Breast epithelium (tissue), 4 donors: ENCODE results near the gene BRD9. TPM values are rescaled to one million over a fixed set of nuclear protein-coding genes. Genes with fewer than 3 reads are reported as not detected.
"Not testable (repeated sequence)": the region's sequence is repeated elsewhere in the genome, so short reads cannot be mapped to it uniquely, and the experiment has no call there.

ENCODE experiments used
- DNase-seq, 2 donors: peaks; one replicate each; pipeline ENCODE4 v3.0.0-alpha.2; 2019; ENCODE audit warnings: low spot score in 2 of 2
- H3K27ac ChIP-seq, 2 donors: fragments of 200-600 bp; sonication (generic) in 1 of 2; one replicate each; pipeline ENCODE4 v1.5.1; 2016 to 2019; ENCODE audit warnings: mild to moderate bottlenecking in 1 of 2
- H3K27me3 ChIP-seq, 2 donors: fragments of 200-600 bp; sonication (generic) in 1 of 2; one replicate each; pipeline versions ENCODE4 v1.5.1 to v1.6.0; 2017 to 2019; ENCODE audit warnings: control low read depth in 1 of 2, mild to moderate bottlenecking in 1 of 2
- H3K36me3 ChIP-seq: fragments of 200-600 bp; one replicate; pipeline ENCODE4 v1.5.1; 2019
- H3K4me1 ChIP-seq, 2 donors: fragments of 200-600 bp; sonication (generic); one replicate each; pipeline ENCODE4 v1.5.1; 2016 to 2019; ENCODE audit warnings: control low read depth in 1 of 2
- H3K4me3 ChIP-seq, 3 donors: fragments of 200-600 bp; sonication (generic); 1 replicate in 2 of 3; 2 replicates in 1 of 3; pipeline ENCODE4 v1.5.1; 2016 to 2019; ENCODE audit warnings: mild to moderate bottlenecking in 3 of 3, moderate library complexity in 2 of 3
- H3K9me3 ChIP-seq, 2 donors: fragments of 200-600 bp; sonication (generic) in 1 of 2; one replicate each; pipeline ENCODE4 v1.5.1; 2016 to 2019; ENCODE audit warnings: control low read depth in 1 of 2
- intact Hi-C: fragments of 100-400 bp; cut with DNase I; formaldehyde crosslinking; loops from one replicate; pipeline ENCODE4 v1.15.1; 2023; ENCODE audit warnings: low total_unique reads
- total RNA-seq, 3 donors: library from RNA; depleted of rRNA; stranded (reverse); fragments of >200 nt; gene quantifications; one replicate each; pipeline ENCODE4 v1.1.0, GENCODE V29; 2016

Gene BRD9
- total RNA-seq, 3 donors from 2014 or later = 33.3 to 44.6 (median 36.1) TPM

GRCh38 chr5:841531-842401 is 50.8 kb downstream of the BRD9 start:
- peak in 1 of 2 donors; percentile 46 for DNase-seq
- H3K27me3 ChIP-seq, H3K4me1 ChIP-seq, H3K36me3 ChIP-seq, H3K27ac ChIP-seq, H3K4me3 ChIP-seq, H3K9me3 ChIP-seq: not testable (repeated sequence)
- intact Hi-C loops = loop anchor here (5.0 kb wide), 1 partner anchor 84 kb away; no protein-coding TSS in a partner anchor

GRCh38 chr5:840974-841435 is 51.6 kb downstream of the BRD9 start:
- intact Hi-C loops = loop anchor here (5.0 kb wide), 1 partner anchor 84 kb away; no protein-coding TSS in a partner anchor
- DNase-seq, H3K4me1 ChIP-seq, H3K27me3 ChIP-seq, H3K4me3 ChIP-seq, H3K36me3 ChIP-seq, H3K9me3 ChIP-seq, H3K27ac ChIP-seq: not testable (repeated sequence)

- DNase-seq = peak in 1 of 2 donors; percentile 48
- H3K27me3 ChIP-seq, H3K4me1 ChIP-seq, H3K9me3 ChIP-seq, H3K4me3 ChIP-seq, H3K27ac ChIP-seq, H3K36me3 ChIP-seq: not testable (repeated sequence)
- intact Hi-C loops = loop anchor here (5.0 kb wide), 1 partner anchor 83 kb away; no protein-coding TSS in a partner anchor
Observed at GRCh38 chr5:840118-840973, 52.3 kb downstream of the BRD9 start.

GRCh38 chr5:838431-838851 is 54.2 kb downstream of the BRD9 start:
- H3K4me3 ChIP-seq, H3K4me1 ChIP-seq, H3K9me3 ChIP-seq, H3K27ac ChIP-seq, H3K27me3 ChIP-seq, intact Hi-C loops, H3K36me3 ChIP-seq, DNase-seq: not testable (repeated sequence)

GRCh38 chr5:837621-838121 is 54.9 kb downstream of the BRD9 start:
- H3K27me3 ChIP-seq, H3K4me3 ChIP-seq, H3K27ac ChIP-seq, H3K4me1 ChIP-seq, H3K36me3 ChIP-seq, intact Hi-C loops, H3K9me3 ChIP-seq, DNase-seq: not testable (repeated sequence)

- H3K9me3 ChIP-seq, H3K27ac ChIP-seq, H3K27me3 ChIP-seq, H3K36me3 ChIP-seq, H3K4me1 ChIP-seq, intact Hi-C loops, DNase-seq, H3K4me3 ChIP-seq: not testable (repeated sequence)
Observed at GRCh38 chr5:835933-836612, 56.5 kb downstream of the BRD9 start.

GRCh38 chr5:834013-834412 is 58.6 kb downstream of the BRD9 start:
- H3K9me3 ChIP-seq, H3K27ac ChIP-seq, H3K36me3 ChIP-seq, intact Hi-C loops, H3K4me3 ChIP-seq, DNase-seq, H3K4me1 ChIP-seq, H3K27me3 ChIP-seq: not testable (repeated sequence)

GRCh38 chr5:828194-828593 is 64.4 kb downstream of the BRD9 start:
- H3K4me3 ChIP-seq, H3K27me3 ChIP-seq, H3K27ac ChIP-seq, DNase-seq, H3K36me3 ChIP-seq, intact Hi-C loops, H3K4me1 ChIP-seq, H3K9me3 ChIP-seq: not testable (repeated sequence)

- H3K36me3 ChIP-seq, H3K27ac ChIP-seq, DNase-seq, intact Hi-C loops, H3K27me3 ChIP-seq, H3K9me3 ChIP-seq, H3K4me3 ChIP-seq, H3K4me1 ChIP-seq: not testable (repeated sequence)
Observed at GRCh38 chr5:825544-825943, 67.1 kb downstream of the BRD9 start.
